T-cell (primary cell): ENCODE results near the gene PRR7. TPM values are rescaled to one million over a fixed set of nuclear protein-coding genes. Genes with fewer than 3 reads are reported as not detected.

Source experiments
- ATAC-seq, 4 experiments: fragments of 200-7000 bp in 3 of 4; fragments of 150-1000 bp in 1 of 4; cut with Tn5 transposase; replicated peaks in 1 of 4; 1 replicate in 3 of 4; 2 replicates in 1 of 4; pipeline ENCODE4 v1.10.0; 2021; ENCODE audit warnings: moderate library complexity in 3 of 4, mild to moderate bottlenecking in 2 of 4, moderate number of reproducible peaks in 1 of 4
- CTCF ChIA-PET, 2 donors: fragments of 300-600 bp; sonication (Branson Sonifier 250); formaldehyde crosslinking; loops; one replicate each; lab custom pipeline; 2022; ENCODE audit warnings: antibody characterized with exemption in 2 of 2; lab: Charles Lee
- POLR2A ChIA-PET, 2 donors: fragments of 300-600 bp; sonication (Branson Sonifier 250); formaldehyde crosslinking; loops; one replicate each; lab custom pipeline; 2022; ENCODE audit warnings: antibody characterized with exemption in 2 of 2; lab: Charles Lee
- DNase-seq, 35 experiments: peaks; one replicate each; pipeline versions ENCODE4 v3.0.0 to v3.0.0-alpha.2; 2013 to 2023
- H3K27ac ChIP-seq: one replicate; pipeline ENCODE4 v1.5.1; 2013; ENCODE audit warnings: low read length
- H3K27me3 ChIP-seq, 2 experiments: replicated peaks in 1 of 2; 1 replicate in 1 of 2; 2 replicates in 1 of 2; pipeline versions ENCODE4 v1.6.1 to v1.7.0; 2013; ENCODE audit warnings: low read length in 1 of 2, mixed read lengths in 1 of 2; ENCODE audit not compliant: control insufficient read depth in 2 of 2, insufficient read depth in 2 of 2; ENCODE audit errors: extremely low read depth in 1 of 2
- H3K36me3 ChIP-seq, 2 donors: 1 replicate in 1 of 2; 2 replicates in 1 of 2; pipeline versions ENCODE4 v1.6.1 to v1.7.0; 2013; ENCODE audit warnings: low read length in 1 of 2; ENCODE audit not compliant: control insufficient read depth in 2 of 2, insufficient read depth in 1 of 2; ENCODE audit errors: extremely low read depth in 1 of 2
- H3K4me1 ChIP-seq, 2 experiments: 1 replicate in 1 of 2; 2 replicates in 1 of 2; pipeline versions ENCODE4 v1.6.1 to v1.7.0; 2013; ENCODE audit warnings: low read length in 2 of 2, mixed read lengths in 1 of 2; ENCODE audit not compliant: insufficient read depth in 2 of 2, control insufficient read depth in 1 of 2; ENCODE audit errors: extremely low read depth in 1 of 2
- H3K4me3 ChIP-seq, 2 donors: 1 replicate in 1 of 2; 2 replicates in 1 of 2; pipeline versions ENCODE4 v1.5.1 to v1.7.0; 2013; ENCODE audit warnings: mild to moderate bottlenecking in 2 of 2, low read length in 1 of 2, moderate library complexity in 1 of 2; ENCODE audit not compliant: control insufficient read depth in 1 of 2; ENCODE audit errors: extremely low read depth in 1 of 2
- H3K9me3 ChIP-seq: 2 replicates; pipeline ENCODE4 v1.7.0; 2013
- H3K27ac Mint-ChIP-seq, 2 donors: one replicate each; pipeline ENCODE4 v1.8.0; 2020 to 2021; ENCODE audit warnings: mild to moderate bottlenecking in 2 of 2, mixed read lengths in 2 of 2
- H3K27me3 Mint-ChIP-seq, 2 donors: one replicate each; pipeline ENCODE4 v1.8.0; 2021 to 2022; ENCODE audit warnings: mixed read lengths in 2 of 2
- H3K36me3 Mint-ChIP-seq: one replicate; pipeline ENCODE4 v1.8.0; 2021; ENCODE audit warnings: mixed read lengths
- H3K4me1 Mint-ChIP-seq, 3 donors: one replicate each; pipeline ENCODE4 v1.8.0; 2020 to 2022; ENCODE audit warnings: mixed read lengths in 3 of 3, mild to moderate bottlenecking in 1 of 3
- H3K4me3 Mint-ChIP-seq, 3 donors: one replicate each; pipeline ENCODE4 v1.8.0; 2020 to 2022; ENCODE audit warnings: mild to moderate bottlenecking in 3 of 3, mixed read lengths in 3 of 3, moderate library complexity in 3 of 3
- H3K9me3 Mint-ChIP-seq, 3 donors: one replicate each; pipeline ENCODE4 v1.8.0; 2020 to 2022; ENCODE audit warnings: mixed read lengths in 3 of 3
- WGBS: methylation state at CpG from one replicate; pipeline ENCODE4 v1.1.5; 2013; ENCODE audit warnings: missing lambda C conversion rate; ENCODE audit not compliant: insufficient coverage; 5-methylcytosine and 5-hydroxymethylcytosine counted together
- total RNA-seq, 35 experiments: library from RNA in 6 of 35; stranded (reverse) in 6 of 35; fragments of 120-200 nt in 1 of 35; gene quantifications; one replicate each; pipeline versions ENCODE4 v1.2.1 to v1.2.4 and lab custom pipeline; 2013 to 2026

Gene PRR7
- total RNA-seq, 5 donors from 2014 or later (not counting 1 experiment from before 2014, with no cell fraction given): 9.5 to 28.2 (median 12.3) TPM

DNA sequence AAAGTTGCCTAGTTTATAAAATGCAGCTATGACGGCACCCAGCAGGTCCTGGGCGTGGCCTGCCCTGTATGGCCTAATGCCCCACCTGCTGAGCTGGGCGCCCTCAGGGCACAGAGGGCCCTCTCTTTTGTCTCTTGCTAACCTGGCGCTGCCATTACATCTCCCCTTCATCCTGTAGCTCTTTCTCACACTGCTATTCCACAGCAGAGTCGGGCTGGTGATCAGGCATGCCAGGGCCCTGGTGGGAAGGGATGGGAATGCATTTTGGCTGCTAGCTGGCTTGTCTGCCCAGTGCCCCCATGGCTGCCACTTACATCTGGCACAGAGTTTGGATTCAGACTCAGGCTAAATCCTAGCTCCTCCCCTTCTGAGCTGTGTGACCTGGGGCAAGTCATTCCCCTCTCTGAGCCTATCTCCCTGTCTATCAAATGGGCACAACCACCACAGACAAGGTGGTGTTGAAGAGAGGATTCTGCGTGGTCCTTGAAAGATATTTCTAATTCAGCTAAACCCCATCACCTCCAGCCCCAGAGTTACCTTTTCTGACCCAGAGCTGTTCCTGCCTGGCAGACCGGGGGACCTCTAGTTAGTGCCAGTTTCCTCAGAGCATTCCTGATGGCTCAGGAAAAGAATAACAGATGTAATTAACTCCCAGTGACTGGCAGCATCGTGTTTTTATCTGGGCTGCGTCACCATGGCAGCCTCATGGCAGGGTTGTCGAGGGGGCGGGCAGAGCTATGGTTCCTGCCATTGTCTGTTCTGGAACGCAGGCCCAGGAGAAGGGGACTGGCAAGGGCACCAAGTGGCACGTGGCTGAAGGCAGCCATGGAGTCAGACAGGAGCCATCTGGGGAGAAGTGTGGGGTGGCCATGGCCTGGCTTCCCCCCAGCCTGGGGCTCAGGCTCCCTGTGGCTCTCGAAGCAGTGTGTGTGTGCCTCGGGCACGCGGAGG, 6.3 kb downstream of the PRR7 start:
- CTCF ChIA-PET: interaction anchor here (0.6 to 6.4 kb wide), 5 partner anchors 49 to 451 kb away, joined by 5 to 94 read pairs (median 10); no protein-coding TSS in a partner anchor
- no peaks in the 10 kb centered on the region for H3K9me3 Mint-ChIP-seq

DNA sequence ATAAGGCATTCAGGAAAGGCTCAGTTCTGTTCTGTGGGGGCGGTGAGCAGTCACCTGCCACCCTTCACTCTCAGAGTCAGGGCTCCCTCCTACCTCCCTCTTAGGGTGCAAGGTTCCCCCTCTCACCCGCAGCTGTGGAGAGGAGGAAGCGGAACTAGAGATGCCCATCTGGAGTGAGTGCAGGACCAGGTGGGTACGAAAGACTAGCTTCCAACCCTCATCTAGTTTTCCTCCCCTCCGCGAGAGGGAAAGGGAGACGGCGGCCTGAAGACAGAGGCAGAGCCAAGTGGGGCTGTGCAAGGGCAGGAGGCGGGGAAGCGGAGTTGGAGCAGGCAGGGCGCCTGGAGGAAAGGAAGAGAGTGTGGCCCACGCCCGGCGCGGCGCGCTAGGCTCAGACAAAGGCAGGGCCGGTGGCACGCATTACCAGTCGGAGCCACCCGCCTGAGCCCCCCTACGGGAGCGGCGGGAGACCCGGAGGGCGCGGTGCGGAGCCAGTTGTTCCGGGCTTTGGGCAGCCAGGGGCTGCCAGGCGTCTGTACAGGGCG, 7.3 kb downstream of the PRR7 start:
- POLR2A ChIA-PET: interaction anchor here in 1 of 2 donors (0.7 to 1.9 kb wide), 3 partner anchors 8 to 51 kb away, joined by 3 to 4 read pairs (median 3); partner anchors contain the start of gene GRK6
- DNase-seq: peak in 1 of 35 experiments; percentile 47
- ATAC-seq: peak in 1 of 4 experiments; percentile 0
- H3K36me3 Mint-ChIP-seq: no peaks in the 10 kb centered on the region
- Histone ChIP-seq H3K4me1 (peaks cover 0 to 53% of the 10 kb centered on the region in 2 experiments), H3K9me3 (no peaks in the 10 kb centered on the region), H3K27ac (peak overlapping the region; percentile 57), H3K4me3 (peak overlapping the region; percentile 39 to 49), H3K36me3 (peaks cover 0 to 3% of the 10 kb centered on the region in 2 donors), H3K27me3 (peaks cover 0 to 4% of the 10 kb centered on the region in 2 experiments)
- H3K4me3 Mint-ChIP-seq: peak overlapping the region; percentile 64 to 81 (median 79)
- H3K27ac Mint-ChIP-seq: peak overlapping the region; percentile 58 to 72
- 10% methylated on average over 25 of the region's 31 CpGs for WGBS
- CTCF ChIA-PET: interaction anchor here (0.6 to 6.4 kb wide), 7 partner anchors 24 to 452 kb away, joined by 7 to 94 read pairs (median 12); partner anchors contain the start of gene GRK6 (in 1 of the 2)
- H3K9me3 Mint-ChIP-seq: no peaks in the 10 kb centered on the region
- peaks cover 23 to 32% (median 28%) of the 10 kb centered on the region in 3 donors for H3K4me1 Mint-ChIP-seq
- H3K27me3 Mint-ChIP-seq: no peaks in the 10 kb centered on the region

More for the DNA sequence above, 6.3 kb downstream of the PRR7 start:
- Histone ChIP-seq H3K36me3 (peaks cover 0 to 3% of the 10 kb centered on the region in 2 donors), H3K4me1 (peaks cover 0 to 62% of the 10 kb centered on the region in 2 experiments), H3K27me3 (peaks cover 0 to 4% of the 10 kb centered on the region in 2 experiments), H3K27ac (no peak overlapping the region), H3K4me3 (no peak overlapping the region), H3K9me3 (no peaks in the 10 kb centered on the region)
- DNase-seq (no peak), ATAC-seq (no peak)
- Mint-ChIP-seq H3K36me3 (no peaks in the 10 kb centered on the region), H3K27ac (no peak overlapping the region), H3K4me3 (peak overlapping the region in 2 of 3 donors; percentile 55 to 81), H3K27me3 (no peaks in the 10 kb centered on the region), H3K4me1 (peaks cover 32 to 41% (median 37%) of the 10 kb centered on the region in 3 donors)
- POLR2A ChIA-PET: interaction anchor here (0.6 to 1.1 kb wide), 3 partner anchors 9 to 44 kb away, joined by 3 to 4 read pairs (median 3); no protein-coding TSS in a partner anchor
- whole genome bisulfite sequencing: 89% methylated on average over 11 of the region's 17 CpGs

DNA sequence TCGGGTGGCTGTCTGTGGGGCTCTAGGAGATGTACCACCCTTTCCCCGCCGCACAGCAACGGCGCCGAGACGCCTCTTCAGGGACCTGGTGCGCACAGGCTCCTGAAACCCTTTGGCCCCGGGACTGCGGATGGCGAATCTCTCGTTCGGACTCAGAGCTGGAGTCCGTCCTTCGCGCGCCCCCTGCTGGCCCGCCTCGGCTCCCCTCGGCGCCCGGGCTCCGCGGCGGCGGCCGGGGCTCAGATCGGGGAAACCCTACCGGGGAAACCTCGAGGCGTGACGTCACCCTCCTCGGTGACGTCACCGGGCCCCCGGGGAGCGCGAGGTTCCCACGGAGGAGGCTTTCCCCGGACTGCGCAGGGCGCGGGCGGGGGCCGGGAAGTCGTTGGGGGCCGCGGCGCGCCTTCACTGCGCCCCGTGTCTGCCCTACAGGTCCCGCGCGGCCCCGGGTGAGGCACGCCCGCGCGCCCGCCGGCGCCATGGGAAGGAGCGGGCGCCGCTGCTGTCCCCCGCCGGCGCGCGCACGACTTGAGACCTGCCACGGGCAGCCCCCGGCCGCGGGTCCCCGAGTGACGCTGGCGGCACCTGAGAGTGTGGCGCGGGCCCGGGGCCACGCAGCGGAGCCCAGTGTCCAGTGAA, 7.9 kb downstream of the PRR7 start:
- Mint-ChIP-seq H3K27me3 (no peaks in the 10 kb centered on the region), H3K9me3 (no peaks in the 10 kb centered on the region), H3K4me1 (peaks cover 23 to 32% (median 28%) of the 10 kb centered on the region in 3 donors), H3K4me3 (peak overlapping the region; percentile 81 to 85 (median 82)), H3K36me3 (no peaks in the 10 kb centered on the region), H3K27ac (peak overlapping the region in 1 of 2 donors; percentile 58)
- Histone ChIP-seq H3K27me3 (peaks cover 0 to 4% of the 10 kb centered on the region in 2 experiments), H3K4me1 (peaks cover 0 to 49% of the 10 kb centered on the region in 2 experiments), H3K36me3 (peaks cover 0 to 3% of the 10 kb centered on the region in 2 donors), H3K27ac (peak overlapping the region; percentile 97), H3K4me3 (peak overlapping the region; percentile 49 to 68), H3K9me3 (no peaks in the 10 kb centered on the region)
- ATAC-seq (peak; percentile 51 to 64 (median 56)), DNase-seq (peak; percentile 84 to 97 (median 92))
- POLR2A ChIA-PET: interaction anchor here (0.7 to 2.1 kb wide), 7 partner anchors 9 to 64 kb away, joined by 3 to 5 read pairs (median 3); partner anchors contain the start of gene GRK6 (in 1 of the 2)
- WGBS: under 1% methylated on average over 84 of the region's 84 CpGs
- CTCF ChIA-PET: interaction anchor here (1.1 to 6.4 kb wide), 15 partner anchors 9 to 144 kb away, joined by 3 to 94 read pairs (median 10); partner anchors contain the start of genes GRK6 (in 1 of the 2), LMAN2 (in 1 of the 2) and PRR7 (in 1 of the 2)

DNA sequence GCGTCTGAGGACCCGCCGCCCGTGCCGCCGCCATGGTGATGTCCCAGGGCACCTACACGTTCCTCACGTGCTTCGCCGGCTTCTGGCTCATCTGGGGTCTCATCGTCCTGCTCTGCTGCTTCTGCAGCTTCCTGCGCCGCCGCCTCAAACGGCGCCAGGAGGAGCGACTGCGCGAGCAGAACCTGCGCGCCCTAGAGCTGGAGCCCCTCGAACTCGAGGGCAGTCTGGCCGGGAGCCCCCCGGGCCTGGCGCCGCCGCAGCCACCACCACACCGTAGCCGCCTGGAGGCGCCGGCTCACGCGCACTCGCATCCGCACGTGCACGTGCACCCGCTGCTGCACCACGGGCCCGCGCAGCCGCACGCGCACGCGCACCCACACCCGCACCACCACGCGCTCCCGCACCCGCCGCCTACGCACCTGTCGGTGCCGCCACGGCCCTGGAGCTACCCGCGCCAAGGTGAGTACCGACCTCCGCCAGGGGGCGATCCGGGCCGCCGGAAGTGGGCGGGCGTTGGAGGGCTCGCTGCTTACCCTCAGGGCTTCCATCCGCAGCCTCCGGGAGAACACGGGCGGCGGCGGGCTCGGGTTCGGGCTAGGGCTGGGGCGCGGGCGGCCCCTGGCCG, 8.5 kb downstream of the PRR7 start:
- H3K27ac ChIP-seq: peak overlapping the region; percentile 97
- DNase-seq: peak; percentile 82 to 96 (median 91)
- H3K4me3 ChIP-seq: peak overlapping the region; percentile 68 to 78
- ChIA-PET CTCF (interaction anchor here (0.6 to 6.4 kb wide), 18 partner anchors 9 to 145 kb away, joined by 3 to 94 read pairs (median 6); partner anchors contain the start of genes GRK6 (in 1 of the 2), LMAN2 (in 1 of the 2), PDLIM7 (in 1 of the 2) and PRR7 (in 1 of the 2)), POLR2A (interaction anchor here (0.7 to 2.1 kb wide), 7 partner anchors 9 to 65 kb away, joined by 3 to 7 read pairs (median 4); no protein-coding TSS in a partner anchor)
- H3K9me3 ChIP-seq: no peaks in the 10 kb centered on the region
- Mint-ChIP-seq H3K27ac (no peak overlapping the region), H3K4me1 (peaks cover 23 to 32% (median 28%) of the 10 kb centered on the region in 3 donors), H3K9me3 (no peaks in the 10 kb centered on the region), H3K4me3 (peak overlapping the region; percentile 81 to 85 (median 82)), H3K36me3 (no peaks in the 10 kb centered on the region), H3K27me3 (no peaks in the 10 kb centered on the region)
- peaks cover 0 to 3% of the 10 kb centered on the region in 2 donors for H3K36me3 ChIP-seq
- H3K4me1 ChIP-seq: peaks cover 0 to 43% of the 10 kb centered on the region in 2 experiments
- ATAC-seq: peak; percentile 70 to 71 (median 70)
- WGBS: under 1% methylated on average over 80 of the region's 80 CpGs
- H3K27me3 ChIP-seq: peaks cover 0 to 3% of the 10 kb centered on the region in 2 experiments
